HG03565 (cell line): ENCODE measurements around the gene CLCN2.

Experiments
- ATAC-seq: cut with Tn5 transposase; IDR thresholded peaks from one replicate; pipeline ENCODE4 v1.9.1; 2021; ENCODE audit warnings: mild to moderate bottlenecking, moderate library complexity; ENCODE audit not compliant: unreplicated experiment

Gene CLCN2

GRCh38 chr3:184332370-184333090, 28.9 kb downstream of the CLCN2 start:
- ATAC-seq = no peak

GRCh38 chr3:184328516-184328915, 32.9 kb downstream of the CLCN2 start:
- ATAC-seq = no peak

GRCh38 chr3:184327171-184327570, 34.2 kb downstream of the CLCN2 start:
- no peak for ATAC-seq

GRCh38 chr3:184325715-184326369, 35.6 kb downstream of the CLCN2 start:
- ATAC-seq = no peak

- no peak for ATAC-seq
Observed at GRCh38 chr3:184325269-184325668, 36.1 kb downstream of the CLCN2 start.

GRCh38 chr3:184323696-184324095, 37.7 kb downstream of the CLCN2 start:
- ATAC-seq = no peak

GRCh38 chr3:184322731-184323487, 38.5 kb downstream of the CLCN2 start:
- ATAC-seq = no peak

GRCh38 chr3:184321666-184322065, 39.7 kb downstream of the CLCN2 start:
- no peak for ATAC-seq

GRCh38 chr3:184320104-184320445, 41.3 kb downstream of the CLCN2 start:
- no peak for ATAC-seq

GRCh38 chr3:184317201-184317600, 44.2 kb downstream of the CLCN2 start:
- ATAC-seq = no peak

GRCh38 chr3:184316792-184317191, 44.6 kb downstream of the CLCN2 start:
- ATAC-seq = no peak

- no peak for ATAC-seq
Observed at GRCh38 chr3:184315871-184316661, 45.3 kb downstream of the CLCN2 start.

- no peak for ATAC-seq
Observed at GRCh38 chr3:184315543-184315867, 45.9 kb downstream of the CLCN2 start.

GRCh38 chr3:184314700-184315542, 46.5 kb downstream of the CLCN2 start:
- ATAC-seq = peak; percentile 29

GRCh38 chr3:184314363-184314699, 47.1 kb downstream of the CLCN2 start, which contains the start of gene EIF4G1:
Gene EIF4G1, plus strand, starts transcription at chr3:184314606. Its CDS starts 1,191 bp downstream, at chr3:184315797.
- ATAC-seq = peak; percentile 86

- ATAC-seq = no peak
Observed at GRCh38 chr3:184311633-184312032, 49.8 kb downstream of the CLCN2 start.

GRCh38 chr3:184308744-184309143, 52.7 kb downstream of the CLCN2 start:
- no peak for ATAC-seq

GRCh38 chr3:184307915-184308314, 53.5 kb downstream of the CLCN2 start:
- ATAC-seq = no peak

GRCh38 chr3:184306341-184306972, 54.9 kb downstream of the CLCN2 start:
- no peak for ATAC-seq

- no peak for ATAC-seq
Observed at GRCh38 chr3:184305577-184305976, 55.8 kb downstream of the CLCN2 start.
